NB4 (cell line): ENCODE results near the gene DDX42.

Experiments
- DNase-seq: peaks from one replicate; pipeline ENCODE4 v3.0.0; 2010; ENCODE audit warnings: low read depth
- H3K4me3 ChIP-seq: one replicate; pipeline ENCODE4 v1.5.1; 2011; ENCODE audit warnings: mild to moderate bottlenecking, low read depth, low read length, moderate library complexity
- MYC ChIP-seq: IDR thresholded peaks from 2 replicates; pipeline ENCODE4 v1.6.1; 2011; ENCODE audit warnings: low read depth, low read length
- POLR2A ChIP-seq: IDR thresholded peaks from 2 replicates; pipeline ENCODE4 v1.6.1; 2011; ENCODE audit warnings: mild to moderate bottlenecking; ENCODE audit not compliant: insufficient read length; ENCODE audit errors: extremely low read depth
- TF ChIP-seq, protein P1 (sequence below): IDR thresholded peaks from 2 replicates; pipeline ENCODE4 v1.6.1; 2011; ENCODE audit warnings: low read depth, low read length
- TF ChIP-seq, protein P2 (sequence below): IDR thresholded peaks from one replicate; pipeline ENCODE4 v1.5.1; 2012; ENCODE audit warnings: low read depth, low read length

Gene DDX42

DNA sequence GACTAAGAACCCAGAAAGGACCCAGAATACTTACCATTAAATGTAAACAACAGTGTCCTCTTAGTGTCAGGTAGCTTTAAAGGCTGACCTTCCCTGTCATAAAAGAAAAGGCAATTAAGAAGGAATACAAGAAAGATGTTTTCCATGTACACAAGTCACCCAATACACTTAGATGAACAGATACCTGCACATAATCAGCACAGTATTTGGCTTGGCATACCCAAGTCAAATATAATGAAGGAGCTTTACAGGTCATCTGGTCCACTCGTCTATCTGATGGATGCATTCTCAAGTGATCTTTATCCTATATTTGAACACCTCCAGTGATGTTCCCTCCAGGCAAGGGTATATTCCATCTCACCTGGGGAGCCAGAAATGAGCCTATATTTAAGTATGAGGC lies 21.3 kb upstream of the DDX42 start:
- DNase-seq, result no peak
- TF ChIP-seq, protein P1, sequence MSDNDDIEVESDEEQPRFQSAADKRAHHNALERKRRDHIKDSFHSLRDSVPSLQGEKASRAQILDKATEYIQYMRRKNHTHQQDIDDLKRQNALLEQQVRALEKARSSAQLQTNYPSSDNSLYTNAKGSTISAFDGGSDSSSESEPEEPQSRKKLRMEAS, result no peak
- TF ChIP-seq, protein P2, sequence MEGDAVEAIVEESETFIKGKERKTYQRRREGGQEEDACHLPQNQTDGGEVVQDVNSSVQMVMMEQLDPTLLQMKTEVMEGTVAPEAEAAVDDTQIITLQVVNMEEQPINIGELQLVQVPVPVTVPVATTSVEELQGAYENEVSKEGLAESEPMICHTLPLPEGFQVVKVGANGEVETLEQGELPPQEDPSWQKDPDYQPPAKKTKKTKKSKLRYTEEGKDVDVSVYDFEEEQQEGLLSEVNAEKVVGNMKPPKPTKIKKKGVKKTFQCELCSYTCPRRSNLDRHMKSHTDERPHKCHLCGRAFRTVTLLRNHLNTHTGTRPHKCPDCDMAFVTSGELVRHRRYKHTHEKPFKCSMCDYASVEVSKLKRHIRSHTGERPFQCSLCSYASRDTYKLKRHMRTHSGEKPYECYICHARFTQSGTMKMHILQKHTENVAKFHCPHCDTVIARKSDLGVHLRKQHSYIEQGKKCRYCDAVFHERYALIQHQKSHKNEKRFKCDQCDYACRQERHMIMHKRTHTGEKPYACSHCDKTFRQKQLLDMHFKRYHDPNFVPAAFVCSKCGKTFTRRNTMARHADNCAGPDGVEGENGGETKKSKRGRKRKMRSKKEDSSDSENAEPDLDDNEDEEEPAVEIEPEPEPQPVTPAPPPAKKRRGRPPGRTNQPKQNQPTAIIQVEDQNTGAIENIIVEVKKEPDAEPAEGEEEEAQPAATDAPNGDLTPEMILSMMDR, result no peak
- TF ChIP-seq MYC, result no peak
- TF ChIP-seq POLR2A, result no peak
- H3K4me3 ChIP-seq, result no peak overlapping the region

DNA sequence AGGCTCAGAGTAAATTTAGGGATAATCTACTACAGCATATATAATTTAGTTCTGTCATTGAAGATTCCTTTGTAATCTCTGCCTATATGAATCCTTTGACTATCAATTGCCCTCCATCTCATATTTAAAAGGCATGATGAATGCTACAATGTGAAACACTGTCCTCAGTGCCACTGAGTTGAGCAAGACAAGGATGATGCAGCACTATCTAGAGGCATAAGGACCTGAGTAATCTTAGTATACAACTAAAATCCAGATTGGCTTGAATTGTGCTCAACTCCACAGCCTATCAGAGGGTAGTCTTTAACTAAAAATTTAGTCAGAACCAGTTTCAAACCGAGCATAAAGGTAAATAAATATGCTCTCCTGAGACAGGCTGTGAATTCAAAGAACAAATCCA lies 20.8 kb upstream of the DDX42 start:
- TF ChIP-seq, protein P2, result no peak
- TF ChIP-seq POLR2A (no peak), MYC (no peak)
- TF ChIP-seq, protein P1, result no peak

DNA sequence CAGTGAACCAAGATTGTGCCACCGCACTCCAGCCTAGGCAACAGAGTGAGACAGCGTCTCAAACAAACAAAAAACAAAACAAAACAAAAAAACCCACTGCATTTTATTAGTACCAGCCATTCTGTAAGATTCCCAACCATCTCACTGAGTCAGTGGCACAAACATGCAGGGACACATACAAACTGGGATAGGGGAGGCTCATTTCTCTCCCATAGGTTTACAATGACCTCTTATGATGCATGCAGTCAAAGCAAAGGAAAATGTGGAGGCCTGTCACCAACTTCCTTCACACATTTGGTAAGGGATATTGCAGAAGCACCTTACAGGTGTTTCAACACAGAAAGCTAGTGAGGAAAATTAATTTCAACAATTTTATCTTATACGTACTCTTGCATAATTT lies 19.9 kb upstream of the DDX42 start:
- TF ChIP-seq, protein P1, result no peak
- TF ChIP-seq POLR2A (no peak), MYC (no peak)
- TF ChIP-seq, protein P2, result no peak
- DNase-seq, result no peak
- H3K4me3 ChIP-seq, result no peak overlapping the region

More for the DNA sequence above, 20.8 kb upstream of the DDX42 start:
- DNase-seq, result peak; percentile 19
- H3K4me3 ChIP-seq, result no peak overlapping the region

DNA sequence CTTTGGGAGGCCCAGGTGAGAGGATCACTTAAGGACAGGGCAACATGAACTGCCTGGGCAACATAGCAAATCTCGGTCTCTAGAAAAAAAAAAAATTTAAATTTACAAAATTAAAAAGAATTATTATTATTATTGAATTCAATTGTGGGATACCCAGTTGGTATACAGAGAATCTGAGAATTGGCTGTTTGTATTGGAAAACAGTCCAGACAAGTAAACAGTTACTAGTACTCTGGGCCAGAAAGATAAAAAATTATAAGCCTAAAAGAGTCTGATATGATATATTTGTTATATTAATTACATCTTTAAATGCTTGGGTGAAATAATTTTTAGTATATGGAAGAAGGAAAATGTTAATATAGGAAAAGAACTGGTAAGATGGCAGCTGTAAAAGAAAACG lies 15.5 kb upstream of the DDX42 start:
- no peak for DNase-seq
- no peak overlapping the region for H3K4me3 ChIP-seq
- TF ChIP-seq POLR2A (no peak), MYC (no peak)
- TF ChIP-seq, protein P2, result no peak
- TF ChIP-seq, protein P1, result no peak

DNA sequence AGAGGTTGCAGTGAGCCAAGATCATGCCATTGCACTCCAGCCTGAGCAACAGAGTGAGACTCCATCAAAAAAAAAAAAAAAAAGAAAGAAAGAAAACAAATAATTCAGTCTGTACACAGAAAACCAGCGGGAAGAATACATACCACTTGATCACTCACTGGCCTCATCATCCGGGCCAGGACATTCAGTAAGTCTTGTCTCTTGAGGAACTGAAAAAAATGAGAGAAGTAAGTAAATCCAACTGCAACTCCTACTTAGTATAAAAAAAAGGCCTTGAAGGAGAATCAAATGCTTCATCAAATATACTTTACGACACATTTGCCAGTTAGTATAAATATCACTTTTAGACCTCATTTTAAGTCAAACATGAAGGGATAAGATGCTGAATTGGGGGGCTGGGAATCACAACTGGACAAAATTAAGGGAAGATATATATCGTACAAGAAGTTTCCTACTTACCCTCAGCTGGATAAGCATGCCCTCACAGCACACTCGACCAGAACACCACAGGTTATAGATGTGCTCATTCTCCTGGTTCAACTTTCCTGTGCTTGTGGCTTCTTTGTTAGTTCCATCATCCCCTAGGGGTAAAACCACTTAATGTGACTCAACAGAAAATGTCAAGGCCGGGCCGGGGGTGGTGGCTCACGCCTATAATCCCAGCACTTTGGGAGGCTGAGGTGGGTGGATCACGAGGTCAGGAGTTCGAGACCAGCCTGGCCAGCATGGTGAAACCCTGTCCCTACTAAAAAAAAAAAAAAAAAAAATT lies 13.0 kb upstream of the DDX42 start:
- H3K4me3 ChIP-seq, result no peak overlapping the region
- TF ChIP-seq, protein P2, result no peak
- TF ChIP-seq MYC, result no peak
- TF ChIP-seq POLR2A, result no peak
- TF ChIP-seq, protein P1, result no peak
- peak; percentile 65 for DNase-seq
